HepG2 (cell line): ENCODE results near the gene HDAC5. TPM values are rescaled to one million over a fixed set of nuclear protein-coding genes. Genes with fewer than 3 reads are reported as not detected.

Experiments used
- CAMTA2 ChIP-seq: sonication (generic); formaldehyde crosslinking; IDR thresholded peaks from 2 replicates; pipeline ENCODE4 v1.4.0; 2020; ENCODE audit warnings: mild to moderate bottlenecking, missing genetic modification reagents, borderline replicate concordance
- RAD51 ChIP-seq: fragments of 450-650 bp; IDR thresholded peaks from 2 replicates; pipeline ENCODE4 v1.6.1; 2016; ENCODE audit warnings: borderline replicate concordance
- SYNCRIP ChIP-seq: fragments of 200-400 bp; formaldehyde crosslinking; IDR thresholded peaks from 2 replicates; pipeline ENCODE4 v1.6.1; 2018; ENCODE audit warnings: mild to moderate bottlenecking, low read depth, low read length; ENCODE audit not compliant: insufficient read depth
- ZNF12 ChIP-seq: sonication (generic); formaldehyde crosslinking; IDR thresholded peaks from 2 replicates; pipeline ENCODE4 v1.5.0; 2020; ENCODE audit warnings: missing genetic modification reagents
- ZNF557 ChIP-seq: sonication (generic); formaldehyde crosslinking; IDR thresholded peaks from 2 replicates; pipeline ENCODE4 v1.4.0; 2020; ENCODE audit warnings: missing genetic modification reagents
- ZNF768 ChIP-seq: sonication (generic); formaldehyde crosslinking; IDR thresholded peaks from 2 replicates; pipeline ENCODE4 v1.4.0; 2020; ENCODE audit warnings: missing genetic modification reagents
- ZNF883 ChIP-seq: sonication (generic); formaldehyde crosslinking; IDR thresholded peaks from 2 replicates; pipeline ENCODE4 v1.5.1; 2020; ENCODE audit warnings: mild to moderate bottlenecking, missing genetic modification reagents; ENCODE audit errors: not compliant biosample characterization
- polyA plus RNA-seq, 8 experiments: library from polyadenylated mRNA; depleted of rRNA in 3 of 8; stranded (reverse) in 7 of 8; unstranded in 1 of 8; fragments of >200 nt; fragmentation: Illumina TruSeq in 4 of 8; extraction: Trizol in 4 of 8; gene quantifications; 2 replicates each; pipeline versions ENCODE4 v1.2.1 to v1.2.3, GENCODE V29; 2011 to 2016; ENCODE audit warnings: low read depth in 4 of 8, missing spikeins in 1 of 8, mixed read lengths in 1 of 8; ENCODE audit not compliant: insufficient read depth in 1 of 8
- total RNA-seq, 5 experiments: library from RNA; depleted of rRNA; stranded (reverse); fragments of >200 nt; fragmentation: Illumina TruSeq; extraction: Trizol; gene quantifications; 2 replicates each; pipeline ENCODE4 v1.2.3, GENCODE V29; 2016; ENCODE audit warnings: low read depth in 1 of 5
- TF ChIP-seq, protein P1 (sequence below): sonication (generic); formaldehyde crosslinking; IDR thresholded peaks from 2 replicates; pipeline ENCODE4 v1.9.0; 2021; ENCODE audit warnings: mild to moderate bottlenecking, missing genetic modification reagents
- TF ChIP-seq, protein P2 (sequence below): sonication (generic); formaldehyde crosslinking; IDR thresholded peaks from 2 replicates; pipeline ENCODE4 v1.4.0; 2020; ENCODE audit warnings: missing genetic modification reagents, borderline replicate concordance
- TF ChIP-seq, protein P3 (sequence below): sonication (generic); formaldehyde crosslinking; IDR thresholded peaks from 2 replicates; pipeline ENCODE4 v1.8.0; 2022; ENCODE audit warnings: mild to moderate bottlenecking, missing genetic modification reagents
- TF ChIP-seq, protein P4 (sequence below): sonication (generic); formaldehyde crosslinking; IDR thresholded peaks from 2 replicates; pipeline ENCODE4 v1.5.1; 2020; ENCODE audit warnings: mild to moderate bottlenecking, missing genetic modification reagents

Gene HDAC5
- total and polyA plus RNA-seq, 2 of the 13 experiments (the other 11 are each of a cell fraction or from before 2014, with no cell fraction given), result 46.4 to 85.4 TPM

DNA sequence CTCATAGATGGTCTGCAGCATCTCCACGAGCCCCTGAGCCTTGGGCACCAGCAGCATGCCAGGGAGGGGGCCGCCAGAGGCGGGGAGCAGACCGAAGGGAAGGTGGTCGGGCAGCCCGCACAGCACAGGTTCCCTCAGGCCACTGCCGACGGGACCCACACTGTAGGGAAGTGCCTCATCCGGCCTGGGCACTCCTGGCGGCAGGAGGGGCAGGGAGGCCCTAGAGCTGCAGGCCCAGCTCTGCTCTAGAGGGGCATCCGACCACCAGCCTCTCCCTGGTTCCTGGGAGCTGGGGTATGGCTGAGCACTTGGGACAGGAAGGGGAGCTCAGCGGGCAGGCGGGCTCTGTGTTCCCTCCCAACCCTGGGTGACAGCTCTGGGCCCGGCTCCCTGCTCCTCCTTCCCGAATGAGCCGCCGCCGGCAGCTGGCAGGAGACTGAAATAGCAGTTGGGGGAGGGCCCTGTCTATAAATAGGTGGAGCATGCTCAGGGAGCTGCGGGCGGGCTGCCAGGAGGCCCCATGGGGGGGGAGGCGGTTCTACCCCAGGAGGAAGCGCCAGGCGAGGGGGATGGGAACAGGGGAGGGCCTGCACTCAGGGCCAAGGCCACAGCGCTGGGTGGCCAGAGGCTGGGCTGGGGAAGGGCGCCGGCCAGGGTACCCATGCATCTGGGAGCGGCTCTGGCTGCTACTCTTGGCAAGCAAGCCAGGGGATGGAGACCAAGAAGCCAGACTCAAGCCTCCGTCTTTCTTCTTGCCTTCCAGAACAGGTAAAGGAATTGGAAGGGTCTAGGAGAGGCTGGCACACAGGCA is 12.4 kb downstream of the HDAC5 start (continued):
- TF ChIP-seq, protein P1, sequence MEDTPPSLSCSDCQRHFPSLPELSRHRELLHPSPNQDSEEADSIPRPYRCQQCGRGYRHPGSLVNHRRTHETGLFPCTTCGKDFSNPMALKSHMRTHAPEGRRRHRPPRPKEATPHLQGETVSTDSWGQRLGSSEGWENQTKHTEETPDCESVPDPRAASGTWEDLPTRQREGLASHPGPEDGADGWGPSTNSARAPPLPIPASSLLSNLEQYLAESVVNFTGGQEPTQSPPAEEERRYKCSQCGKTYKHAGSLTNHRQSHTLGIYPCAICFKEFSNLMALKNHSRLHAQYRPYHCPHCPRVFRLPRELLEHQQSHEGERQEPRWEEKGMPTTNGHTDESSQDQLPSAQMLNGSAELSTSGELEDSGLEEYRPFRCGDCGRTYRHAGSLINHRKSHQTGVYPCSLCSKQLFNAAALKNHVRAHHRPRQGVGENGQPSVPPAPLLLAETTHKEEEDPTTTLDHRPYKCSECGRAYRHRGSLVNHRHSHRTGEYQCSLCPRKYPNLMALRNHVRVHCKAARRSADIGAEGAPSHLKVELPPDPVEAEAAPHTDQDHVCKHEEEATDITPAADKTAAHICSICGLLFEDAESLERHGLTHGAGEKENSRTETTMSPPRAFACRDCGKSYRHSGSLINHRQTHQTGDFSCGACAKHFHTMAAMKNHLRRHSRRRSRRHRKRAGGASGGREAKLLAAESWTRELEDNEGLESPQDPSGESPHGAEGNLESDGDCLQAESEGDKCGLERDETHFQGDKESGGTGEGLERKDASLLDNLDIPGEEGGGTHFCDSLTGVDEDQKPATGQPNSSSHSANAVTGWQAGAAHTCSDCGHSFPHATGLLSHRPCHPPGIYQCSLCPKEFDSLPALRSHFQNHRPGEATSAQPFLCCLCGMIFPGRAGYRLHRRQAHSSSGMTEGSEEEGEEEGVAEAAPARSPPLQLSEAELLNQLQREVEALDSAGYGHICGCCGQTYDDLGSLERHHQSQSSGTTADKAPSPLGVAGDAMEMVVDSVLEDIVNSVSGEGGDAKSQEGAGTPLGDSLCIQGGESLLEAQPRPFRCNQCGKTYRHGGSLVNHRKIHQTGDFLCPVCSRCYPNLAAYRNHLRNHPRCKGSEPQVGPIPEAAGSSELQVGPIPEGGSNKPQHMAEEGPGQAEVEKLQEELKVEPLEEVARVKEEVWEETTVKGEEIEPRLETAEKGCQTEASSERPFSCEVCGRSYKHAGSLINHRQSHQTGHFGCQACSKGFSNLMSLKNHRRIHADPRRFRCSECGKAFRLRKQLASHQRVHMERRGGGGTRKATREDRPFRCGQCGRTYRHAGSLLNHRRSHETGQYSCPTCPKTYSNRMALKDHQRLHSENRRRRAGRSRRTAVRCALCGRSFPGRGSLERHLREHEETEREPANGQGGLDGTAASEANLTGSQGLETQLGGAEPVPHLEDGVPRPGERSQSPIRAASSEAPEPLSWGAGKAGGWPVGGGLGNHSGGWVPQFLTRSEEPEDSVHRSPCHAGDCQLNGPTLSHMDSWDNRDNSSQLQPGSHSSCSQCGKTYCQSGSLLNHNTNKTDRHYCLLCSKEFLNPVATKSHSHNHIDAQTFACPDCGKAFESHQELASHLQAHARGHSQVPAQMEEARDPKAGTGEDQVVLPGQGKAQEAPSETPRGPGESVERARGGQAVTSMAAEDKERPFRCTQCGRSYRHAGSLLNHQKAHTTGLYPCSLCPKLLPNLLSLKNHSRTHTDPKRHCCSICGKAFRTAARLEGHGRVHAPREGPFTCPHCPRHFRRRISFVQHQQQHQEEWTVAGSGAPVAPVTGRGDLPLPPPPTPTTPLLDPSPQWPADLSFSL (CRISPR knock-in tag), result peak; percentile 68
- TF ChIP-seq, protein P2, sequence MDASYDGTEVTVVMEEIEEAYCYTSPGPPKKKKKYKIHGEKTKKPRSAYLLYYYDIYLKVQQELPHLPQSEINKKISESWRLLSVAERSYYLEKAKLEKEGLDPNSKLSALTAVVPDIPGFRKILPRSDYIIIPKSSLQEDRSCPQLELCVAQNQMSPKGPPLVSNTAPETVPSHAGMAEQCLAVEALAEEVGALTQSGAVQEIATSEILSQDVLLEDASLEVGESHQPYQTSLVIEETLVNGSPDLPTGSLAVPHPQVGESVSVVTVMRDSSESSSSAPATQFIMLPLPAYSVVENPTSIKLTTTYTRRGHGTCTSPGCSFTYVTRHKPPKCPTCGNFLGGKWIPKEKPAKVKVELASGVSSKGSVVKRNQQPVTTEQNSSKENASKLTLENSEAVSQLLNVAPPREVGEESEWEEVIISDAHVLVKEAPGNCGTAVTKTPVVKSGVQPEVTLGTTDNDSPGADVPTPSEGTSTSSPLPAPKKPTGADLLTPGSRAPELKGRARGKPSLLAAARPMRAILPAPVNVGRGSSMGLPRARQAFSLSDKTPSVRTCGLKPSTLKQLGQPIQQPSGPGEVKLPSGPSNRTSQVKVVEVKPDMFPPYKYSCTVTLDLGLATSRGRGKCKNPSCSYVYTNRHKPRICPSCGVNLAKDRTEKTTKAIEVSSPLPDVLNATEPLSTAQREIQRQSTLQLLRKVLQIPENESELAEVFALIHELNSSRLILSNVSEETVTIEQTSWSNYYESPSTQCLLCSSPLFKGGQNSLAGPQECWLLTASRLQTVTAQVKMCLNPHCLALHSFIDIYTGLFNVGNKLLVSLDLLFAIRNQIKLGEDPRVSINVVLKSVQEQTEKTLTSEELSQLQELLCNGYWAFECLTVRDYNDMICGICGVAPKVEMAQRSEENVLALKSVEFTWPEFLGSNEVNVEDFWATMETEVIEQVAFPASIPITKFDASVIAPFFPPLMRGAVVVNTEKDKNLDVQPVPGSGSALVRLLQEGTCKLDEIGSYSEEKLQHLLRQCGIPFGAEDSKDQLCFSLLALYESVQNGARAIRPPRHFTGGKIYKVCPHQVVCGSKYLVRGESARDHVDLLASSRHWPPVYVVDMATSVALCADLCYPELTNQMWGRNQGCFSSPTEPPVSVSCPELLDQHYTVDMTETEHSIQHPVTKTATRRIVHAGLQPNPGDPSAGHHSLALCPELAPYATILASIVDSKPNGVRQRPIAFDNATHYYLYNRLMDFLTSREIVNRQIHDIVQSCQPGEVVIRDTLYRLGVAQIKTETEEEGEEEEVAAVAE (CRISPR knock-in tag), result peak; percentile 87
- TF ChIP-seq ZNF557 (CRISPR knock-in tag) (0 out of 2 replicates have a peak, but pooled peaks have one; percentile 49), ZNF768 (CRISPR knock-in tag) (peak; percentile 92), ZNF12 (CRISPR knock-in tag) (no peak; the same call in 1 of the 2 replicates), SYNCRIP (no peak), ZNF883 (CRISPR knock-in tag) (peak; percentile 65), RAD51 (no peak), CAMTA2 (CRISPR knock-in tag) (0 out of 2 replicates have a peak, but pooled peaks have one; percentile 22)
- TF ChIP-seq, protein P3, sequence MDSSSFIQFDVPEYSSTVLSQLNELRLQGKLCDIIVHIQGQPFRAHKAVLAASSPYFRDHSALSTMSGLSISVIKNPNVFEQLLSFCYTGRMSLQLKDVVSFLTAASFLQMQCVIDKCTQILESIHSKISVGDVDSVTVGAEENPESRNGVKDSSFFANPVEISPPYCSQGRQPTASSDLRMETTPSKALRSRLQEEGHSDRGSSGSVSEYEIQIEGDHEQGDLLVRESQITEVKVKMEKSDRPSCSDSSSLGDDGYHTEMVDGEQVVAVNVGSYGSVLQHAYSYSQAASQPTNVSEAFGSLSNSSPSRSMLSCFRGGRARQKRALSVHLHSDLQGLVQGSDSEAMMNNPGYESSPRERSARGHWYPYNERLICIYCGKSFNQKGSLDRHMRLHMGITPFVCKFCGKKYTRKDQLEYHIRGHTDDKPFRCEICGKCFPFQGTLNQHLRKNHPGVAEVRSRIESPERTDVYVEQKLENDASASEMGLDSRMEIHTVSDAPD (CRISPR knock-in tag), result peak; percentile 93
- TF ChIP-seq, protein P4, sequence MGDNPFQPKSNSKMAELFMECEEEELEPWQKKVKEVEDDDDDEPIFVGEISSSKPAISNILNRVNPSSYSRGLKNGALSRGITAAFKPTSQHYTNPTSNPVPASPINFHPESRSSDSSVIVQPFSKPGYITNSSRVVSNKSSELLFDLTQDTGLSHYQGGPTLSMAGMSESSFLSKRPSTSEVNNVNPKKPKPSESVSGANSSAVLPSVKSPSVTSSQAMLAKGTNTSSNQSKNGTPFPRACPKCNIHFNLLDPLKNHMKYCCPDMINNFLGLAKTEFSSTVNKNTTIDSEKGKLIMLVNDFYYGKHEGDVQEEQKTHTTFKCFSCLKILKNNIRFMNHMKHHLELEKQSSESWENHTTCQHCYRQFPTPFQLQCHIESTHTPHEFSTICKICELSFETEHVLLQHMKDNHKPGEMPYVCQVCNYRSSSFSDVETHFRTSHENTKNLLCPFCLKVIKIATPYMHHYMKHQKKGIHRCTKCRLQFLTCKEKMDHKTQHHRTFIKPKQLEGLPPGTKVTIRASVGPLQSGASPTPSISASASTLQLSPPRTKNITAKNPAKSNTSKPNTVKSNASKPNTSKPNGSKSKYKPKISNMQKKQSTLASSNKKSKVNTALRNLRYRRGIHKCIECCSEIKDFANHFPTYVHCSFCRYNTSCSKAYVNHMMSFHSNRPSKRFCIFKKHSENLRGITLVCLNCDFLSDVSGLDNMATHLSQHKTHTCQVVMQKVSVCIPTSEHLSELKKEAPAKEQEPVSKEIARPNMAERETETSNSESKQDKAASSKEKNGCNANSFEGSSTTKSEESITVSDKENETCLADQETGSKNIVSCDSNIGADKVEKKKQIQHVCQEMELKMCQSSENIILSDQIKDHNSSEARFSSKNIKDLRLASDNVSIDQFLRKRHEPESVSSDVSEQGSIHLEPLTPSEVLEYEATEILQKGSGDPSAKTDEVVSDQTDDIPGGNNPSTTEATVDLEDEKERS (CRISPR knock-in tag), result peak; percentile 96
